ENCODE measurements around the gene SLC35F6. TPM values are rescaled to one million over a fixed set of nuclear protein-coding genes. Genes with fewer than 3 reads are reported as not detected.

The SLC35F6 gene, protein sequence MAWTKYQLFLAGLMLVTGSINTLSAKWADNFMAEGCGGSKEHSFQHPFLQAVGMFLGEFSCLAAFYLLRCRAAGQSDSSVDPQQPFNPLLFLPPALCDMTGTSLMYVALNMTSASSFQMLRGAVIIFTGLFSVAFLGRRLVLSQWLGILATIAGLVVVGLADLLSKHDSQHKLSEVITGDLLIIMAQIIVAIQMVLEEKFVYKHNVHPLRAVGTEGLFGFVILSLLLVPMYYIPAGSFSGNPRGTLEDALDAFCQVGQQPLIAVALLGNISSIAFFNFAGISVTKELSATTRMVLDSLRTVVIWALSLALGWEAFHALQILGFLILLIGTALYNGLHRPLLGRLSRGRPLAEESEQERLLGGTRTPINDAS
- total RNA-seq, result 37.9 and 43.7 TPM in 2 replicates

GRCh38 chr2:26764078-26764887 lies at the start of gene SLC35F6:
SLC35F6 (plus strand) TSS chr2:26764284; CDS start chr2:26764350, 66 bp downstream.

GRCh38 chr2:26785431-26786206 lies 21.5 kb downstream of the SLC35F6 start, which contains the start of gene CENPA:
CENPA (plus strand) TSS chr2:26786056; CDS start chr2:26786197, 141 bp downstream.

Other genes with a start within 250 kb of the SLC35F6 start
- not detected in 2 replicates for gene CIB4, start 122.9 kb upstream of the SLC35F6 start, total RNA-seq
- gene KCNK3, start 71.6 kb upstream of the SLC35F6 start, total RNA-seq, result 3.9 TPM in 1 of 2 replicates, not detected in the other
- gene CENPA, start 21.8 kb downstream of the SLC35F6 start, total RNA-seq, result 7.7 and 18.0 TPM in 2 replicates
- not detected in 2 replicates for gene DPYSL5, start 83.8 kb downstream of the SLC35F6 start, total RNA-seq
- gene MAPRE3, start 206.4 kb downstream of the SLC35F6 start, total RNA-seq, result 4.9 and 9.7 TPM in 2 replicates